ENCODE results near the gene ACBD7.

Gene ACBD7

DNA sequence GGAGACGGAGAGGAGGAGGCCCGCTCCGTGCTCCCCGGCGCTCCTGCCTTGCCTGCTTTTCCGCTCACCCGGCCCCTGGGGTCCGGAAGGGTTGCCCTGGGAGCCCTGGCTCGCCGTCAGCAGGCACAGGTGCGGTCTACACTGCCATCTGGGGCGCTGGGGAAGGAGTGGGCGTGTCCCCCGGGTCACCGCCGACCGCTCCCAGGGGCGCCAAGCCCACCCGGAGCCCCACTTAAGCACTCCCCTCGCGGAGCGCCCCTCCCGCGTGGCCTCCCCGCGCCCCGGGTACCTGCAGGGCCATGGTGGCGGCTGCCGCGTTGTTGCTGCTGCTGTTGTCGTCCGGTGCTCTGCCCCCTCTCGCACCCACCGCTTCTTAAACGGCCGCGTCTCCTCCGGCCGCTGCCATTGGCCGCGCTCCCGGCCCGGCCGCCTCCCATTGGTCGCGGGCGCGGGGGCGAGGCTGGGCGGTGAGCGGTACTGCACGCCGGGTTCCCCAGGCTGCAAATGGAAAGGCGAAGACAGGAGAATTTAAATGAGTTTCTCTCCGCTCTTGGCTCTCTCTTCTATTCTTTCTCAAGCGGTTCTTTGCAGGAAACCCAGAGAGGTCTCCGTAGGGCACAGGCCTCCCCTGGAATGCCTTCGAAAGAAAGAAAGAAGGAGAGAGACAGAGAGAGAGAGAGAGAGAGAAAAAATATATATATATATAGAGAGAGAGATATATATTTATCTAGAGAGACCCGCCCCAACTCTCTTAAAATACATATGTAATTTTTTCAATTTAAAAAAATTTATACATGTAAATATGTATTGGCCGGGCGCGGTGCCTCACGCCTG is at the start of gene ACBD7:
Gene ACBD7, minus strand, starts transcription at position 349 of the 834 bp plus-strand sequence. Its CDS starts 48 bp downstream, at position 301.
- DNase-seq = peak; percentile 1

DNA sequence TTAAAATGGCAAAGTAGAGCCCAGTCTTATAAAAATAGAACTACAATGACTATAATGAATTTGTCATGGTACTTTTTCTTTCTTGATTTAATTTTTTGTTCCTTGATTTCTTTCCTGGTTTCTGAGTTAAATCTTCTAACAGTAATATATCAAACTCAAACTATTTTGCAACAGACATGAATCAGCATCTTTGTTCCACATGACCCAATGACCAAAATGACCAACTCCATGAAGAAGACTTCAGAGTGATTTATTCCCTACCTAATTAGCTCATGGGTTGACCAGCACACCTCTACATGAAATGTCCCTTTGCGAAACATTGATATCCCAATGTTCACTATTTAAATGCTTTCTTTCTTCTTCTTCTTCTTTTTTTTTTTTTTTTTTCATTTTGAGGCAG is 49.1 kb upstream of the ACBD7 start:
- DNase-seq = no peak

DNA sequence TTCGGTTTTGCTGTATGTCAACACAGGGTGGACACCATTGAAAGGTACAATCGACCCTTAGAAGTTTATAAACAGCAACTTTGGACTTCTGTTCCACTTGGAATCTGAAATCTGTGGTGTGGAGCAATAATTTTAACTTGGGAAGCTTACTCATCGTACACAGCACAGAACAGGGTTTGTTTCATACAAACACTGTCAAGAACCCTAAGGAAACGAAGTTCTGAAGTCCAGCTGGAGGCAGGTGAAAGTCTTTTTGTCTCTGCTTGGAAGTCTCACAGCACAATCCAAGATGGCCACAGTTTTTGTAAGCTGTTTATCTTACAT is 48.4 kb upstream of the ACBD7 start:
- DNase-seq = no peak

DNA sequence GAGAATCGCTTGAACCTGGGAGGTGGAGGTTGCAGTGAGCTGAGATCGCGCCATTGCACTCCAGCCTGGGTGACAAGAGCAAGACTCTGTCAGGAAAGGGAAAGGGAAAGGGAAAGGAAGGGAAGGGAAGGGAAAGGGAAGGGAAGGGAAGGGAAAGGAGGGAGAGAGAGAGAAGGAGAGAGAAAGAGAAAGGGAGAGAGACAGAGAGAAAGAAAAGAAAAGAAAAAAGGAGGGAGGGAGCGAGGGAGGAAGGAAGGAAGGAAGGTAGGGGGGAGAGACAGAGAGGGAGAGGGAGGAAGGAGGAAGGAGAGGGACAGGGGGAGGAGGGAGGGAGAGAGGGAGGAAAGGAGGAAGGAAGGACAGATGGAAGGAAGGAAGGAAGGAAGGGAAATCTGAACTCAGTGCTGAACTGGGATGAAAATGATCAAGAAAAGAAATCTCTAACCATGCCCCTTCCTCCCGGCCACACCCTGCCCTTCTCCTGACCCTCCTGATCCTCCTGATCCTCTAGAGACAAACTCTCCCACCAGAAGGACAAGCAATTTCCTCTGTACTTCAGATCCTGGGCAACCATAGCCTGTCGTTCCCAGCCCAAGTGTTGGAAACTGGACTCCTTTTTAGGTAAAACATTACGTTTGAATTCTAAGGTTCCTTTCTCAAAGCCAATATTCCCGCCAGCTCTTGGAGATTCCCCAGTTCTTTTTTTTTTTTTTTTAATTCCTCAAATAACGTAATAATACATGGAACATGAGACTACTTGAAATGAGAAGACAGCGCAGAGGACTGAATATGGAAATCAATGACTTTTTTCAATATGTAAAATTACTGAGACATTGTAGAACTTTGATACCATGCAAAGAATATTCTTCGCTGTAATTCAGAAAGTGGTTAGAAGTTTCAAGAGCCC is 47.8 kb upstream of the ACBD7 start:
- DNase-seq = no peak

DNA sequence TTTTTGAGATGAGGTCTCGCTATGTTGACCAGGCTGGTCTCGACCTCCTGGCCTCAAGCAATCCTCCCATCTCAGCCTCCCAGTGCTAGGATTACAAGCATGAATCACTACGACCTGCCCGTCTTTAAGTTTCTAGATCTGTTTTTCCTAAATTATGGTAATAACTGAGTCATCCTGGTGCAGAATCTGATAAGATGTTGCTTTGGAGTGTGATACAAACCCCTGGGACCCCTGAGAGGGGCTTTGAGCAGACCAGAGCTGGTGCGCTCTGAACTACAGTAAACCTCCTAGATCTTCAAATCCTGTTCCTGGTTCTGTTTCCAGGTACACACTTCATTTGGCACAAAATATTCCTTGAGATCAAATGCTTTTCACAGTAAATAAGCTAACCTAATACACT is 42.8 kb upstream of the ACBD7 start:
- DNase-seq = no peak

DNA sequence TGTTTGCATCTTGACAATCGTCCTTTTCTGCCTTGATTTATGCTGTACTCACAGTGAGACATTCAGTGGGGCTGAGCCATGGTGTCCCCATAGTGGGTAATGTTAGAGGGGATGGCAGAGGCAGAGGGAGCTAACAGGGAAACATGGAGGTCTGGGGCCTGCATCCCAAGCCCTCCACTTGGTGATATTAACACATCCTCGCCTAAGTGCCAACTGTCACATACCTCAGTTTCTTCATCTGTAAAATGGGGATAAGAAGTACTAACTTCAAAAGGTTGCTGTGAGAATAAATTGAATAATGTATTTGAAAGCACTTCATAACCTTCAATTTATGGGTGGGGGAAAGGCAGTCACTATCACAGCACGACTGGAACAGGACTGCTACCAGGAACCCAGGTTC is 36.3 kb upstream of the ACBD7 start:
- no peak for DNase-seq

DNA sequence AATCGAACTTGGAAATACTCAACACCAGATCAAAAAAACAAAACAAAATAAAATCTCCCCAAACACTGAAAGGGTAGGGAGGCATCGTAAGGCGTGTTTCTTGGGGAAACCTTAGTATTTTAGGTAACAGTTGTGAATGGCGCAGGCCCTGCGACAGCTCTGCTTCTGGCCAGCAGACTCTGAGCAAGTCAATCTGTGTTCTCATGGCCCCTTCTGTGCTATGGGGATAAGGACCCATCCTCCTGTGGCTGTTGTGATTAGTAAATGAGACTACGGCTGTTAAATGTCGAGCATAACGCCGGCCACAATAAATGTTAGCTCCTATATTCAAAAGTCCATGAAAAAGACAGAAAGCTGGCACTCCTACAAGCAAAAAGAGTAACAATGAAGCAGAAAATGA is 35.6 kb upstream of the ACBD7 start:
- DNase-seq = no peak

DNA sequence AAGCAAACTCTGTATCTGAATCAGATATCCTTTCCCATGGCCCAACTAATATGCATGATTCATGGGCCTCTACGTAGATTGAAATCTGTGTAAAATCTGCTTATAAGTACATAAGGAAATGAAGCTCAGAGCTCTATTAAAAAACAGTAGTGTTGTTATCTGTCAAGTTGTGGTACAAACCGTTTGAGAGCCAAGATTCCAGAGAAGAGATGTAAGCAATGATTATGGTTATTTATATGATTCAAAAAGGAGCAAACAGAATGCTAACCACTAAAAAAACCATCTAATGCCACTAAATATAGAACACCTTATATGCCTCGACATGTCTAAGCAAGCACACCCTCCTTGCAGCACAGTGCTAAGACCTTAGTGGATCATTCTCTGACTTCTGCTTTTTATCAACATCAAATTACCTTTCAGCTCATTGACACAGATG is 35.2 kb upstream of the ACBD7 start:
- no peak for DNase-seq

DNA sequence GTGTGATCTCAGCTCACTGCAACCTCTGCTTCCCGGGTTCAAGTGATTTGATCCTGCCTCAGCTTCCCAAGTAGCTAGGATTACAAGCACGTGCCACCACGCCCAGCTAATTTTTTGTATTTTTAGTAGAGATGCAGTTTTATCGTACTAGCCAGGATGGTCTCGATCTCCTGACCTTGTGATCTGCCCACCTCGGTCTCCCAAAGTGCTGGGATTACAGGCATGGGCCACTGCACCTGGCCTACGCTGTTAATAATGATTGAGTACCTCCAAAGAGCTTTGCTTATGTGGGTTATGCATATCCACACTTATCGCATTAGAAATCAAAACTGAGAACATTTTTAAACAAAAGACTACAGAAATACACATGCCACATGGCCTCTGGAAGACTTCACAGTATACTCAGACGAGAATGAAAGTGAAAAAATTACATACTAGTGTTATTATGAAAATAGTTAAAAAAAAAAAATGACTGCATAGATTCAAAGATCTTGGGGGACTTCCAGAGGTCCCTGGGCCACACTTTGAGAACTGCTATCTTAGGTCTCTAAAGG is 34.0 kb upstream of the ACBD7 start:
- no peak for DNase-seq

DNA sequence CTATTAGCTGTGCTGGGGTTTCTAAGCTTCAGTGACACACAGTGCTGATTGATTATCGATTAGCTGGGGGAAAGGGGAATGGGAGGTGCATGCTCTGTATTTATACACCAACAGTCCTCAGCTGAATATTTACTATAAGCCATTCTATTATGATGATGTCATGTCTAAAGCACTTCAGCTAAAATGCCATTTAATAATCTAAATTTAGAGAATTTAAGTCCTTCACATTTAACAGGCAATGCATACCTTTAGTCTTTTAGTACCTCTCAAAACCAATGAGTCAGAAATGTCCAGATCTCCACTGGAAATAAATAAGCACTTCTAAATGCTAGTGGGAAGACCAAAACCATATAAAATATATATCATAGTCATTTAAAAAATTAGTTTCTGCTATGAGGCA is 33.1 kb upstream of the ACBD7 start:
- no peak for DNase-seq

DNA sequence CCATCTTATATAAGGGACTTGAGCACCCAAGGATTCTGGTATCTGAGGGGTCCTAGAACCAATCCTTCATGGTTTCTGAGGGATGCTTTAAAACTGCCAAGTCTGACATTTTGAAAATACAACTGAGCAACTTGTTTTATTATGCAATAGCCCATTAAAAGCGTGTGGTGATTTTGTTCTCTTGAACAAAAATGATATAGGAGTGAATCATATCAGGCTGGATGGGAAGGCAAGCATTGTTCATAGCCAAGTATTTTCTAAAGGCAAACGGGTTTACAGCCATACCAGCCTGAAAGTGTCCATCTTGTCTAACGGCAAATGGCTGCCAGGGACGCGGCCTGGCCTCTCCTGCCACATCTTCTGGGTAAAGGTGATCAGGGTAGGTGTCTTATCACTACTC is 31.9 kb upstream of the ACBD7 start:
- DNase-seq = no peak

DNA sequence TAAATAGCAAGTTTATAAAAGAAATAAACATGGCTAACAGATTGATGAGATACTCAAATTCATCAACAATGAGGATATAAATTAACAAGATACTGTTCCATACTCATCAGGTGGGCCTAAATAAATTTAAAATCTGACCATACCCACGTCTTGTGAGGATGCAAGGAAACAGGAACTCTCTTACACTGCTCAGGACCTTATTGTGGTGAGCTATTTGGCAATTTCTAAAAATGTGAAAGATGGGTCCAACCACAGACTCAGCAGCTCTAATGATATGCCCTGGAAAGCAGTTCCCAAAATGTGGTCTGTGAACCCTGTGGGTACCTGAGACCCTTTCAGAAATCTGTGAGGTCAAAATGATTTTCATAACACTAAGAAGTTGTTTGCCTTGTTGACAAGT is 30.0 kb upstream of the ACBD7 start:
- no peak for DNase-seq

DNA sequence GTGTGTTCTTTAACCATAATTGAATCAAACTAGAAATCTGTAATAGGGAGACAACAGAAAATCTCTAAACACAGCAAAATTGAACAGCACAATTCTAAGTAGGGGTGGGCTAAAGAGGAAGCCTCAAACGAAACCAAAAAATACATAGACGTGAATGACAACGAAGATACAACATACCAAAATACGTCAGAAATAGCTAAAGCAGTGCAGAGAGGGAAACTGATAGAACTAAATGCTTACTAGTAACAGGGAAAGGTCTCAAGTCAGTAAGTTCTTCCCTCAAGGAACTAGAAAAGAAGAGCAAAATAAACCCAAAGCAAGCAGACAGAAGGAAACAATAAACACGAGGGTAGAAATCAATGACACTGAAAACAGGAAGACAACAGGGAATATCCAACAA is 27.6 kb upstream of the ACBD7 start:
- no peak for DNase-seq

DNA sequence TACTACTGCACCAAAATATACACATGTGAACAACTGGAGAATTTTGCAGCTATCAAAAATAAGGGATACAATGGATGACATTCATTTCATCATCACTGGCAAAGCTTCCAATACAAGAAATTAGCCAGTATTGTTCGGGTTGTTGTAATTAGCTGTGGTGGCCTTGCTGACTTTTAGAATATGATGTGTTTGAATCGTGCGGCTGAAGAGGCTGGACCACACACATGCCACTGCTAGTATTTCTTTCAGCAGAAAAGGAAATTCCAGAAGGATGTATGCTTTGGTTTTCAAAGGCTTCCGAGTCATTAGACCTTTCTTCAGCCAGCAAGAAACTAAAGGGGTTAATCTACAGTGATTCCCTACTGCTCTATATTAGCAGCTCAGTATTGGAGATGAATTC is 25.2 kb upstream of the ACBD7 start:
- no peak for DNase-seq

DNA sequence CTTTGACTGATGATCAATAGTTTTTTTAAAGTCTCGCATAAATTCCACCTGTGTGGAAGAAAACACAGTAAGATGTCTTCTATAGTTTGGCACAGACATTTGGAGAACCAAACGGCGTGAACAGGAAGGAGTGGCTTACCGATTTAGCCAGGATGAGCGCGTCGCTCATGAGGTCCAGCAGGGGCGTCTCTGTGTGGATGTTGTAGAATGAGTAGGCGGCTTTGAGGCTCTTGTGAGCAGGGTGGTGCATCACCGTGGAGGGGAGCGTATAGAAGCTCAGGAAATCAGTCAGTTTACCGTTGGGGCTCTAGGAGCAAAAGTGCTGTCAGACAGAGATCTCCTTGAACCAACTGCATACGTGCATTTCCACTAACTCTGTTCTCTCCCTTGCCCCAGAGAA is 24.1 kb upstream of the ACBD7 start:
- no peak for DNase-seq

DNA sequence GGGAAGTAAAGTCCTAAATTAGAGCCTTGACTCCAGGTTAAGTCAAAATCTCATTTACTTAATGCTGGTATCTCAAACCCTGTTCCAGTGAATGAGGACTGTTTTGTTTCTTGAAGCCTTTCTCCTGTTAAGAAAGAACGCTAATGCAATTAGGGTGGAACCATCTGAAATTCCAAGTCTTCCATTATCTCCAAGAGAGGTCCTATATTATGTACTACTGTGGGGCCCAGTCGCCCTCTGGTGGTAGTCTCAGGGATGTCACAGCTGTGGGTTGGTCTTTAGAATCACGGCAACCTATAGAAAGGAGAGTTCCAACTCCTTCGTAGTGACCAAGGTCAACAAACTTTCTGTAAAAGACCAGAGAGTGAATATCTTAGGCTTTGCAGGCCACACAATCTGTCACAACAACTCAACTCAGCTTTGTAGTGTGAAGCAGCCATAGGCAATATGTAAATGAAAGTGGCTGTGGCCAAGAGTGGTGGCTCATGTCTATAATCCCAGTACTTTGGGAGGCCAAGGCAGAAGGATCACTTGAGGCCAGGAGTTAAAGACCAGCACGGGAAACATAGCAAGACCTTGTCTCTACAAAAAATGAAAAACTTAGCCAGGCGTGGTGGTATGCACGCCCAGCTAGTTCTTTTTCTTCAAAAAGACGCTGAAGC is 17.9 kb upstream of the ACBD7 start:
- no peak for DNase-seq

DNA sequence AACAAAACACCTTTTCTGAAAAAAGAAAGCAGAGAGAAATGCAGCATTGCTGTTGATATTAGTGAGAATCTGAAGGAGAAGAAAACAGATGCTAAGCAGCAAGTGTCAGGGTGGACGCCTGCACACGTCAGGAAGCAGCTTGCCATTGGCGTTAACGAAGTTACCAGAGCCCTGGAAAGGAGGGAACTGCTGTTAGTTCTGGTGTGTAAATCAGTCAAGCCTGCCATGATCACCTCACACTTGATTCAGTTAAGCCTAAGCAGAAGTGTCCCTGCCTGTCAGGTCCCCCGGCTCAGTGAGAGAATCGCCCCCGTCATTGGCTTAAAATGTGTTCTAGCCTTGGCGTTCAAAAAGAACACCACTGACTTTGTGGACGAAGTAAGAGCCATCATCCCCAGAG is 14.9 kb upstream of the ACBD7 start:
- no peak for DNase-seq

DNA sequence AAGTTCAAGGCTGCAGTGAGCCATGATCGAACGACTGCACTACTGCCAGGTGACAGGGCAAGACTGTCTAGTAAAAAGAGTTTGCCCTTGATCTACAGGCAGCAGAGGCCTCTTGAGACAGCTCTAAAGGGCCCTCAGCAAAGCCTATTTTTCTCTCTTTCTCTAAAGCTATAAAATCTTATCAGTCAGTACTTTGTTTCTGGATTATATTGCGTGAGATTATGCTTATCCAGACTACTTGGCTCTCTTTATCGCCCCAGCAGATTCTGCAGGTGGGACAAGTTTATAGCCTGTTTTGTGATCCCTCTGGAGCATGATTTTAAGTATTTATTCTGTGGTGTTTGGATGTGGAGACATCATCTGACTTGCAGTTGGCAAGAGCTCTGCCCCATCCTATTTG is 11.3 kb upstream of the ACBD7 start:
- DNase-seq = no peak

DNA sequence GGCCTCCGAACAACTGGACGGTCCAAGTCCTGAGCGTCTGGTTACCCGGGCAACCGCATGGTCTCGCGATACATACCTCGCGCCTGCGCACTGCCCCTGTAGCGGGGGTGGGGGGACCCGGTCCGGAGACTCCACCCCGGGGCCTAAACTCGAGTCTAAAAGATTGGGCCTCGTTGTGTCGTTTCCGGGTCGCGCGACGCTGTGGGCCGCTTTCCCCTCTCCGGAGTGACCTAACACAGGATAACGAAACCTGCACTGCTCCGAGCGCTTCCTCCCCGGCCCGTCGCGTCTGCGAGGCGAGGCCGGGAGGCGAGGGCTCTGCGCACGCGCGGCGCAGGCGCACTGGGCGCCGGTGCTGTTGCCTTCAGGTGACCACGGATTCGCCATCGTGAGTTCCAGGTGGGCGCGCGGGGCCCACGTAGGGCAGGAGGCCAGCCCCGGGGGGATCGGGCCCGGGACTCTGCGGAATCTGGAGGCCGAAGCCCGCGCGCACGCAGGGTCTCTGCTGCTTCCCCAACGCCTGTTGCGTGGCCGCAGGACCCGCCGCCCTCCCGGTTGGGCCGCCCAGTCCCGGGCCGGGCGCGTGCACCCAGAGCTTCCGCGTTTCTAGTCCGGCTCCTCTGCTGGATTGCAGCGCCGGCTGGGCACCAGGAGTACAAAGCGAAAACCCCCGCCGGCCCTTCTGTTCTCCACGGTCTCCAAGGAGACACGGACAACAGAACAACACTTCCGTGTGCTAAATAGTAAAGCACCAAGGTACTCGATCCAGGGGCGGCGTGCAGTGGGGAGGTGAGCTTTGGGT is 8.6 kb upstream of the ACBD7 start, which contains the start of gene RPP38:
Gene RPP38, plus strand, starts transcription at position 345 of the 802 bp plus-strand sequence. CDS start 5,960 bp downstream, outside the sequence.
- peak; percentile 55 for DNase-seq

DNA sequence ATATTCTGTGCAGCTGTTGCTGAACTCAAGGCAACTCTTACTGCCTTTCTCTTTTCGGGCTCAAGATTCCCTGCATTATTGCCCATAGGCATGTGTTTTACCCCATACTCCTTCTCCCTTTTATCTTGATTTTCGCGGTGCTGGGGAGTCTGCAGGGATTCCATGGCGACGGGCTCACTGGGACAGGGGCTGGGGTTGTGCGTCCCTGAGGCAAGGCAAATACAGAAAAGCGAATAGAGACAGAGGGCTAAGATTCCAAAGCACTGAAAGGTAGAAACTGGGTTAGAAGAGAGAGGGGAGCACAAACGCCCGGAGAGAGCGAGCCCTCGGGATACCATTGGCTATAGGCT is 8.1 kb upstream of the ACBD7 start:
- DNase-seq = no peak

DNA sequence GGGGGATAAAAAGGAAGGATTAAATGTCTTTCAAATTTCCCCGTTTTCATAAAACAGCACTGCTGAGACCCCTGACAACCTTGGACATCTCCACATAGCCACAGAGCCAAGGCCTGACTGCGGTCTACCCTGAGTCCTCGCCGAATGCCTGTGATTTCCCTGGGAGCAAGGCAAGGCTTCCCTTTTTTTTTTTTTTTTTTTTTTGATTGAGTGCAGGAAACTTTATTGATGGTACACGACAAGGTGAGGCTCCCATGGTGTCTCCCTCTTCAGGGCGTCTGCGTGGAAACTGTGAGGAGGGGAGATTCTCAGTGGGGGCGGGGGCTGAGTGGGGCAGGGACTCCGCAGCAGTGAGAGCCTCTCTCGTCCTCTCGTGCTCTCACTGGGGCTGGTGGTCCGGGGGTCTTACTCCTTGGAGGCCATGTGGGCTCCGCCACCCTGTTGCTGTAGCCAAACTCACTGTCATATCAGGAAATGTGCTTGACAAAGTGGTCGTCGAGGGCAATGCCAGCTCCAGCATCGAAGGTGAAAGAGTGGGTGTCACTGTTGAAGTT is 4.4 kb upstream of the ACBD7 start:
- DNase-seq = no peak

DNA sequence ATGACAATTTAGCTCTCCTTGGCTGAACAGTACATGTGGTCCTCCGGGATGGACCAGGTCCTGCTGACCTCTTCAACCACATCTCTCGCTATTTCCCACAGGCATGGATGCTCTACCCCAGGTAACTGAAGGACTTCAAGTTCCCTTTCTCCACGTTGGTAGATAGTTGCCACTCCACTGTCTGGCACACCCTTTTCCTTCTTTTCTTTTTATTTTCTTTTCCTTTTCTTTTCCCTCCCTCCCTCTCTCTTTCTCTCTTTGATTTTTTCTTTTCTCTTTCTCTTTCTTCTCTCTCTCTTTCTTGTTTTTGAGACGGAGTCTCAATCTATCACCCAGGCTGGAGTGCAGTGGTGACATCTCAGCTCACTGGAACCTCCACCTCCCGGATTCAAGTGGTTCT is 2.8 kb upstream of the ACBD7 start:
- DNase-seq = no peak

Measured in SIG-M5 (cell line).